IMR-90 (cell line): ENCODE results near the gene MYO9B. TPM values are rescaled to one million over a fixed set of nuclear protein-coding genes. Genes with fewer than 3 reads are reported as not detected.

Experiments used
- ATAC-seq: fragments of 200-7000 bp; cut with Tn5 transposase; 2 replicates; pipeline ENCODE4 v1.9.1; 2020; ENCODE audit warnings: low read depth, mild to moderate bottlenecking, moderate library complexity
- BruUV-seq: library from RNA; stranded (reverse); fragments of 400-500 nt; replicated peaks from 2 replicates; lab custom pipeline; 2021; lab: Mats Ljungman, UMichigan
- CTCF ChIA-PET: fragments of 300-600 bp; formaldehyde crosslinking; extraction: SDS; loops from one replicate; lab custom pipeline; 2021; ENCODE audit warnings: antibody characterized with exemption; lab: Yijun Ruan, JAX
- POLR2A ChIA-PET: fragments of 300-600 bp; sonication (Branson Sonifier 250); formaldehyde crosslinking; loops from one replicate; lab custom pipeline; 2022; ENCODE audit warnings: antibody characterized with exemption; ENCODE audit not compliant: unreplicated experiment; lab: Charles Lee
- DNase-seq: peaks from one replicate; pipeline ENCODE4 v3.0.0; 2013
- H2AFZ ChIP-seq: replicated peaks from 2 replicates; pipeline ENCODE3; 2013; ENCODE audit warnings: low read length, mild to moderate bottlenecking; ENCODE audit not compliant: poor library complexity
- H2AK5ac ChIP-seq: 2 replicates; pipeline ENCODE4 v1.6.1; 2013; ENCODE audit warnings: low read depth, low read length, inconsistent platforms
- H2AK9ac ChIP-seq: replicated peaks from 2 replicates; pipeline ENCODE3; 2013; ENCODE audit warnings: mild to moderate bottlenecking, low read depth, low read length, moderate library complexity; ENCODE audit not compliant: poor library complexity
- H2BK120ac ChIP-seq: 2 replicates; pipeline ENCODE4 v1.6.1; 2013; ENCODE audit warnings: low read depth, low read length, inconsistent platforms
- H2BK15ac ChIP-seq: 3 replicates; pipeline ENCODE4 v1.6.1; 2013; ENCODE audit warnings: low read depth, low read length, inconsistent platforms
- H2BK20ac ChIP-seq: 2 replicates; pipeline ENCODE4 v1.6.1; 2013; ENCODE audit warnings: low read depth, mild to moderate bottlenecking, inconsistent platforms, low read length, moderate library complexity
- H2BK5ac ChIP-seq: 2 replicates; pipeline ENCODE4 v1.6.1; 2013; ENCODE audit warnings: mild to moderate bottlenecking, low read depth, low read length, inconsistent platforms; ENCODE audit not compliant: poor library complexity, severe bottlenecking
- H3K14ac ChIP-seq: replicated peaks from 2 replicates; pipeline ENCODE4 v1.6.1; 2013; ENCODE audit warnings: low read depth, low read length, inconsistent platforms
- H3K18ac ChIP-seq: 2 replicates; pipeline ENCODE4 v1.6.1; 2013; ENCODE audit warnings: low read depth, low read length, control low read depth
- H3K23ac ChIP-seq: 2 replicates; pipeline ENCODE4 v1.6.1; 2013; ENCODE audit warnings: low read depth, low read length, inconsistent platforms
- H3K27ac ChIP-seq: 2 replicates; pipeline ENCODE4 v1.5.1; 2013; ENCODE audit warnings: mild to moderate bottlenecking, control low read depth, low read length; ENCODE audit not compliant: insufficient read depth
- H3K27me3 ChIP-seq: 2 replicates; pipeline ENCODE4 v1.6.1; 2013; ENCODE audit warnings: low read length; ENCODE audit not compliant: control insufficient read depth, insufficient read depth
- H3K36me3 ChIP-seq: 2 replicates; pipeline ENCODE4 v1.6.1; 2013; ENCODE audit warnings: low read length, mixed read lengths; ENCODE audit not compliant: control insufficient read depth, insufficient read depth
- H3K4ac ChIP-seq: 2 replicates; pipeline ENCODE4 v1.6.1; 2013; ENCODE audit warnings: low read depth, low read length, inconsistent platforms
- H3K4me1 ChIP-seq: 2 replicates; pipeline ENCODE4 v1.6.1; 2013; ENCODE audit warnings: low read length, mixed read lengths; ENCODE audit not compliant: control insufficient read depth, insufficient read depth
- H3K4me2 ChIP-seq: 2 replicates; pipeline ENCODE4 v1.6.1; 2013; ENCODE audit warnings: low read depth, mild to moderate bottlenecking, control low read depth, low read length, moderate library complexity
- H3K4me3 ChIP-seq: 2 replicates; pipeline ENCODE4 v1.5.1; 2013; ENCODE audit warnings: low read depth, mild to moderate bottlenecking, control low read depth, low read length, moderate library complexity; ENCODE audit not compliant: insufficient read depth
- H3K56ac ChIP-seq: 2 replicates; pipeline ENCODE4 v1.6.1; 2013; ENCODE audit warnings: low read length, inconsistent platforms; ENCODE audit not compliant: insufficient read depth; ENCODE audit errors: extremely low read depth
- H3K79me1 ChIP-seq, 2 experiments: 2 replicates each; pipeline ENCODE4 v1.6.1; 2013; ENCODE audit warnings: low read length in 2 of 2, inconsistent platforms in 1 of 2, low read depth in 1 of 2
- H3K9ac ChIP-seq: 2 replicates; pipeline ENCODE4 v1.6.1; 2013; ENCODE audit warnings: low read depth, low read length, control low read depth
- H3K9me1 ChIP-seq: 2 replicates; pipeline ENCODE4 v1.6.1; 2013; ENCODE audit warnings: low read length, inconsistent platforms; ENCODE audit not compliant: insufficient read depth
- H3K9me3 ChIP-seq: 2 replicates; pipeline ENCODE4 v1.6.1; 2013; ENCODE audit warnings: low read length; ENCODE audit not compliant: control insufficient read depth, insufficient read depth
- H4K20me1 ChIP-seq: 2 replicates; pipeline ENCODE4 v1.6.1; 2013; ENCODE audit warnings: low read length, inconsistent platforms; ENCODE audit not compliant: insufficient read depth
- H4K5ac ChIP-seq: 2 replicates; pipeline ENCODE4 v1.6.1; 2013; ENCODE audit warnings: mild to moderate bottlenecking, low read depth, low read length, control low read depth
- H4K8ac ChIP-seq, 2 experiments: 2 replicates each; pipeline ENCODE4 v1.6.1; 2013; ENCODE audit warnings: low read depth in 2 of 2, low read length in 2 of 2, control low read depth in 1 of 2, inconsistent platforms in 1 of 2
- H4K91ac ChIP-seq: 2 replicates; pipeline ENCODE4 v1.6.1; 2013; ENCODE audit warnings: low read depth, low read length, inconsistent platforms; ENCODE audit not compliant: insufficient read depth
- BHLHE40 ChIP-seq: fragments of 150-350 bp; IDR thresholded peaks from 2 replicates; pipeline ENCODE4 v1.6.1; 2016; ENCODE audit warnings: mild to moderate bottlenecking, low read depth, low read length
- MAFK ChIP-seq: IDR thresholded peaks from 2 replicates; pipeline ENCODE4 v1.6.1; 2012; ENCODE audit warnings: low read depth, low read length, improper control_type of control experiment
- NFE2L2 ChIP-seq: fragments of 150-350 bp; IDR thresholded peaks from 2 replicates; pipeline ENCODE4 v1.6.1; 2016; ENCODE audit warnings: low read depth, mild to moderate bottlenecking, low read length
- RCOR1 ChIP-seq: IDR thresholded peaks from 2 replicates; pipeline ENCODE4 v1.6.1; 2012; ENCODE audit warnings: mild to moderate bottlenecking, low read length, improper control_type of control experiment; ENCODE audit not compliant: insufficient replicate concordance
- SMC3 ChIP-seq: fragments of 150-350 bp; IDR thresholded peaks from 2 replicates; pipeline ENCODE4 v1.6.1; 2016; ENCODE audit warnings: low read depth, mild to moderate bottlenecking, antibody characterized with exemption, low read length, moderate library complexity
- WGBS, 2 experiments: methylation state at CpG; one replicate each; pipeline versions ENCODE4 v1.1.5 to v1.1.7; 2013; ENCODE audit warnings: missing lambda C conversion rate in 2 of 2; ENCODE audit not compliant: insufficient read length in 1 of 2; ENCODE audit errors: extremely low coverage in 2 of 2; 5-methylcytosine and 5-hydroxymethylcytosine counted together
- dilution Hi-C: fragments of 300-500 bp; cut with HindIII; formaldehyde crosslinking; loops from one replicate; pipeline ENCODE4 v1.14.3; 2018; ENCODE audit warnings: low sequenced_read_pairs; ENCODE audit not compliant: unreplicated experiment
- in situ Hi-C: fragments of 300-500 bp; cut with MboI; formaldehyde crosslinking; loops from 3 replicates; pipeline ENCODE4 v1.14.3; 2019; ENCODE audit warnings: low sequenced_read_pairs, inconsistent platforms, mixed read lengths
- intact Hi-C: fragments of 100-400 bp; cut with micrococcal nuclease; formaldehyde crosslinking; loops from 2 replicates; pipeline ENCODE4 v1.10.0; 2022
- polyA plus RNA-seq, 3 experiments: library from polyadenylated mRNA; depleted of rRNA; stranded (reverse); fragments of >200 nt; gene quantifications; 2 replicates each; pipeline ENCODE4 v1.2.3, GENCODE V29; 2012; ENCODE audit warnings: low replicate concordance in 1 of 3
- total RNA-seq: library from RNA; depleted of rRNA; stranded (reverse); fragments of >200 nt; gene quantifications from 2 replicates; pipeline ENCODE4 v1.2.3, GENCODE V29; 2012

Gene MYO9B
- total and polyA plus RNA-seq, 2 of the 4 experiments (the other 2 are of a cell fraction) = 61.8 to 77.8 TPM

- Histone ChIP-seq H3K4ac (peak overlapping the region; percentile 89), H2AFZ (peak overlapping the region; percentile 99), H3K23ac (peak overlapping the region; percentile 91; the same call in 1 of the 2 replicates), H3K9ac (peak overlapping the region; percentile 73), H3K36me3 (peaks cover 54% of the 10 kb centered on the region), H3K27ac (peak overlapping the region; percentile 77), H3K9me3 (no peaks in the 10 kb centered on the region), H2BK15ac (0 out of 3 replicates have a peak overlapping the region, but pooled peaks have one; percentile 8), H3K79me1 (peaks cover 16 to 24% of the 10 kb centered on the region in 2 experiments; a peak in 3 of 4 replicates), H3K27me3 (no peaks in the 10 kb centered on the region), H2AK9ac (peak overlapping the region; percentile 99), H3K9me1 (peaks cover 8% of the 10 kb centered on the region), H4K20me1 (peaks cover 4% of the 10 kb centered on the region; the same call in 1 of the 2 replicates), H4K5ac (peak overlapping the region; percentile 96), H3K4me3 (peak overlapping the region; percentile 65), H3K4me2 (peak overlapping the region; percentile 77), H3K14ac (peak overlapping the region; percentile 49), H3K56ac (peak overlapping the region; percentile 50; the same call in 1 of the 2 replicates), H3K4me1 (peaks cover 11% of the 10 kb centered on the region), H3K18ac (peak overlapping the region; percentile 4), H2BK120ac (peak overlapping the region; percentile 6; the same call in 1 of the 2 replicates), H2AK5ac (peak overlapping the region; percentile 95), H4K8ac (peak overlapping the region; percentile 96 to 98), H2BK5ac (peak overlapping the region; percentile 51), H4K91ac (peak overlapping the region; percentile 73), H2BK20ac (no peak overlapping the region)
- DNase-seq (no peak), ATAC-seq (no peak)
- 44% methylated on average over 5 of the region's 16 CpGs; no CpG with 5 or more reads in 1 of the 2 experiments for WGBS, 2 experiments
- intact Hi-C loops (no loop called here), dilution Hi-C loops (no loop called here), in situ Hi-C loops (no loop called here)
- ChIA-PET POLR2A (interaction anchor here (1.0 kb wide), 1 partner anchor 52 kb away, joined by 4 read pairs; the partner anchor contains the start of gene BABAM1), CTCF (no interaction called here)
- BruUV-seq = no TSS peak
- no peak for TF ChIP-seq SMC3
- TF ChIP-seq MAFK = no peak
- no peak for TF ChIP-seq NFE2L2
- no peak for TF ChIP-seq RCOR1
- no peak for TF ChIP-seq BHLHE40
These were observed 139.0 kb downstream of the MYO9B start for GRCh38 chr19:17214508-17215126.
